ENCODE data around the gene PDE8B. TPM values are rescaled to one million over a fixed set of nuclear protein-coding genes. Genes with fewer than 3 reads are reported as not detected.

PDE8B gene
- total RNA-seq, 1 experiment from 2014 or later: 1.8 TPM

GRCh38 chr5:77305222-77305846 is 94.9 kb downstream of the PDE8B start:
- no peaks in the 10 kb centered on the region for H3K4me1 ChIP-seq (replicated peaks; ENCODE audit: insufficient read depth)
- no peaks in the 10 kb centered on the region for H3K9me2 ChIP-seq (ENCODE audit: insufficient read depth)
- peak in 1 of 2 experiments; percentile 6 for DNase-seq
- H4K20me1 ChIP-seq (ENCODE audit: insufficient read depth): no peaks in the 10 kb centered on the region
- TF ChIP-seq CTCF (conservative IDR thresholded peaks at IDR 0.05): no peak
- no peak for TF ChIP-seq EZH2 (IDR thresholded peaks at IDR 0.05; ENCODE audit: low read depth)
- no TSS peak for BruUV-seq (replicated peaks)
- no peaks in the 10 kb centered on the region for H3K27me3 ChIP-seq (ENCODE audit: insufficient read depth, low read depth)
- no peaks in the 10 kb centered on the region for H3K36me3 ChIP-seq (ENCODE audit: low read depth)
- ChIA-PET POLR2A (ENCODE audit: unreplicated experiment) (interaction anchor here (0.7 kb wide), 1 partner anchor 146 kb away, joined by 3 read pairs; no protein-coding TSS in a partner anchor), CTCF (no interaction called here)
- H3K9me3 ChIP-seq (ENCODE audit: insufficient read depth, low read depth): no peaks in the 10 kb centered on the region
- no peaks in the 10 kb centered on the region for H3K79me2 ChIP-seq (ENCODE audit: low read depth)
- intact Hi-C loops (cut with micrococcal nuclease; ENCODE audit: unreplicated experiment): no loop called here
- no peak overlapping the region for H3K4me2 ChIP-seq
- no peak overlapping the region for H2AFZ ChIP-seq
- H3K4me3 ChIP-seq: no peak overlapping the region
- H3F3A ChIP-seq (ENCODE audit: insufficient read depth, low read depth): no peaks in the 10 kb centered on the region
- no peak overlapping the region for H3K27ac ChIP-seq

GRCh38 chr5:77305956-77306355 is 95.5 kb downstream of the PDE8B start:
- Histone ChIP-seq H3K4me3 (no peak overlapping the region), H3K9me2 (ENCODE audit: insufficient read depth) (no peaks in the 10 kb centered on the region), H3F3A (ENCODE audit: insufficient read depth, low read depth) (no peaks in the 10 kb centered on the region), H4K20me1 (ENCODE audit: insufficient read depth) (no peaks in the 10 kb centered on the region), H3K27ac (no peak overlapping the region), H3K4me2 (no peak overlapping the region), H3K9me3 (ENCODE audit: insufficient read depth, low read depth) (no peaks in the 10 kb centered on the region), H3K79me2 (ENCODE audit: low read depth) (no peaks in the 10 kb centered on the region), H3K4me1 (replicated peaks; ENCODE audit: insufficient read depth) (no peaks in the 10 kb centered on the region), H2AFZ (no peak overlapping the region), H3K36me3 (ENCODE audit: low read depth) (no peaks in the 10 kb centered on the region), H3K27me3 (ENCODE audit: insufficient read depth, low read depth) (no peaks in the 10 kb centered on the region)
- TF ChIP-seq CTCF (conservative IDR thresholded peaks at IDR 0.05) (no peak), EZH2 (IDR thresholded peaks at IDR 0.05; ENCODE audit: low read depth) (no peak)
- POLR2A ChIA-PET (ENCODE audit: unreplicated experiment): no interaction called here
- DNase-seq: no peak
- BruUV-seq (replicated peaks): no TSS peak
- intact Hi-C loops (cut with micrococcal nuclease; ENCODE audit: unreplicated experiment): no loop called here
- CTCF ChIA-PET: no interaction called here

GRCh38 chr5:77306531-77306930 is 96.1 kb downstream of the PDE8B start:
- Histone ChIP-seq H3K27ac (no peak overlapping the region), H3K36me3 (ENCODE audit: low read depth) (no peaks in the 10 kb centered on the region), H2AFZ (no peak overlapping the region), H3K4me2 (no peak overlapping the region), H3K9me3 (ENCODE audit: insufficient read depth, low read depth) (no peaks in the 10 kb centered on the region), H4K20me1 (ENCODE audit: insufficient read depth) (no peaks in the 10 kb centered on the region), H3K27me3 (ENCODE audit: insufficient read depth, low read depth) (no peaks in the 10 kb centered on the region), H3K4me3 (no peak overlapping the region), H3K4me1 (replicated peaks; ENCODE audit: insufficient read depth) (no peaks in the 10 kb centered on the region), H3K79me2 (ENCODE audit: low read depth) (no peaks in the 10 kb centered on the region), H3K9me2 (ENCODE audit: insufficient read depth) (no peaks in the 10 kb centered on the region), H3F3A (ENCODE audit: insufficient read depth, low read depth) (no peaks in the 10 kb centered on the region)
- TF ChIP-seq EZH2 (IDR thresholded peaks at IDR 0.05; ENCODE audit: low read depth): no peak
- no peak for TF ChIP-seq CTCF (conservative IDR thresholded peaks at IDR 0.05)
- POLR2A ChIA-PET (ENCODE audit: unreplicated experiment): interaction anchor here (0.5 kb wide), 1 partner anchor 50 kb away, joined by 3 read pairs; no protein-coding TSS in a partner anchor
- CTCF ChIA-PET: no interaction called here
- intact Hi-C loops (cut with micrococcal nuclease; ENCODE audit: unreplicated experiment): no loop called here
- BruUV-seq (replicated peaks): no TSS peak
- no peak for DNase-seq
